GM23338 (cell line): ENCODE measurements around the gene ALPL.

Experiments
- EZH2 ChIP-seq: fragments of 200-600 bp; sonication (generic); IDR thresholded peaks from one replicate; pipeline ENCODE4 v1.8.0; 2017; ENCODE audit warnings: antibody characterized with exemption, mild to moderate bottlenecking, low read depth; ENCODE audit not compliant: unreplicated experiment
- EZH2phosphoT487 ChIP-seq: fragments of 200-600 bp; sonication (generic); IDR thresholded peaks from one replicate; pipeline ENCODE4 v1.8.1; 2018; ENCODE audit warnings: antibody characterized with exemption; ENCODE audit not compliant: unreplicated experiment
- JUNB ChIP-seq: IDR thresholded peaks from one replicate; pipeline ENCODE4 v1.6.1; 2016; ENCODE audit warnings: antibody characterized with exemption; ENCODE audit not compliant: unreplicated experiment
- POLR2AphosphoS5 ChIP-seq: IDR thresholded peaks from 2 replicates; pipeline ENCODE4 v1.6.1; 2016; ENCODE audit warnings: antibody characterized with exemption, low read depth
- ZNF331 ChIP-seq: fragments of 250-450 bp; sonication (Bioruptor Pico); IDR thresholded peaks from 2 replicates; pipeline ENCODE4 v1.5.0; 2020; ENCODE audit warnings: low read depth, mild to moderate bottlenecking, moderate library complexity
- TF ChIP-seq, protein P1 (sequence below), 2 experiments: fragments of 200-600 bp in 1 of 2; sonication (generic) in 1 of 2; conservative IDR thresholded peaks; 2 replicates each; pipeline versions ENCODE4 v1.5.1 to v1.6.1; 2016 to 2017; ENCODE audit warnings: antibody characterized with exemption in 2 of 2, low read depth in 2 of 2, mild to moderate bottlenecking in 2 of 2, moderate library complexity in 1 of 2
- TF ChIP-seq, protein P2 (sequence below): IDR thresholded peaks from one replicate; pipeline ENCODE4 v1.6.1; 2018; ENCODE audit warnings: antibody characterized with exemption; ENCODE audit not compliant: unreplicated experiment
- TF ChIP-seq, protein P3 (sequence below): IDR thresholded peaks from 2 replicates; pipeline ENCODE4 v1.6.1; 2016; ENCODE audit warnings: antibody characterized with exemption

DNA sequence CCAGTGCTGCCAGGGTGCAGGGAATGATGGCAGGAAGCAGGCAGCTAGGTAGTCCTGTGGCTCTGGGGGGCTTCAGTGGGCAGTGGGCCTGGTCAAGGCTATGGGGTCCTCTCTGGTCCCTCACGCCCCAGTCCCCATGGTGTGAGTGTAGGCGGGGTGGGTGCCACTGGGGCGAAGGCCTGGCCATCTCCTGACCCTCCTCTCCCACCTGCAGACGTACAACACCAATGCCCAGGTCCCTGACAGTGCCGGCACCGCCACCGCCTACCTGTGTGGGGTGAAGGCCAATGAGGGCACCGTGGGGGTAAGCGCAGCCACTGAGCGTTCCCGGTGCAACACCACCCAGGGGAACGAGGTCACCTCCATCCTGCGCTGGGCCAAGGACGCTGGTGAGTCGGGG is 53.7 kb downstream of the ALPL start:
- TF ChIP-seq, protein P1, sequence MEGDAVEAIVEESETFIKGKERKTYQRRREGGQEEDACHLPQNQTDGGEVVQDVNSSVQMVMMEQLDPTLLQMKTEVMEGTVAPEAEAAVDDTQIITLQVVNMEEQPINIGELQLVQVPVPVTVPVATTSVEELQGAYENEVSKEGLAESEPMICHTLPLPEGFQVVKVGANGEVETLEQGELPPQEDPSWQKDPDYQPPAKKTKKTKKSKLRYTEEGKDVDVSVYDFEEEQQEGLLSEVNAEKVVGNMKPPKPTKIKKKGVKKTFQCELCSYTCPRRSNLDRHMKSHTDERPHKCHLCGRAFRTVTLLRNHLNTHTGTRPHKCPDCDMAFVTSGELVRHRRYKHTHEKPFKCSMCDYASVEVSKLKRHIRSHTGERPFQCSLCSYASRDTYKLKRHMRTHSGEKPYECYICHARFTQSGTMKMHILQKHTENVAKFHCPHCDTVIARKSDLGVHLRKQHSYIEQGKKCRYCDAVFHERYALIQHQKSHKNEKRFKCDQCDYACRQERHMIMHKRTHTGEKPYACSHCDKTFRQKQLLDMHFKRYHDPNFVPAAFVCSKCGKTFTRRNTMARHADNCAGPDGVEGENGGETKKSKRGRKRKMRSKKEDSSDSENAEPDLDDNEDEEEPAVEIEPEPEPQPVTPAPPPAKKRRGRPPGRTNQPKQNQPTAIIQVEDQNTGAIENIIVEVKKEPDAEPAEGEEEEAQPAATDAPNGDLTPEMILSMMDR (conservative IDR thresholded peaks at IDR 0.05; ENCODE audit: low read depth in 2 of 2), result no peak
- TF ChIP-seq POLR2AphosphoS5, result no peak
- TF ChIP-seq ZNF331 (CRISPR knock-in tag), result no peak
- no peak for TF ChIP-seq JUNB
- TF ChIP-seq EZH2, result no peak
- TF ChIP-seq, protein P2, sequence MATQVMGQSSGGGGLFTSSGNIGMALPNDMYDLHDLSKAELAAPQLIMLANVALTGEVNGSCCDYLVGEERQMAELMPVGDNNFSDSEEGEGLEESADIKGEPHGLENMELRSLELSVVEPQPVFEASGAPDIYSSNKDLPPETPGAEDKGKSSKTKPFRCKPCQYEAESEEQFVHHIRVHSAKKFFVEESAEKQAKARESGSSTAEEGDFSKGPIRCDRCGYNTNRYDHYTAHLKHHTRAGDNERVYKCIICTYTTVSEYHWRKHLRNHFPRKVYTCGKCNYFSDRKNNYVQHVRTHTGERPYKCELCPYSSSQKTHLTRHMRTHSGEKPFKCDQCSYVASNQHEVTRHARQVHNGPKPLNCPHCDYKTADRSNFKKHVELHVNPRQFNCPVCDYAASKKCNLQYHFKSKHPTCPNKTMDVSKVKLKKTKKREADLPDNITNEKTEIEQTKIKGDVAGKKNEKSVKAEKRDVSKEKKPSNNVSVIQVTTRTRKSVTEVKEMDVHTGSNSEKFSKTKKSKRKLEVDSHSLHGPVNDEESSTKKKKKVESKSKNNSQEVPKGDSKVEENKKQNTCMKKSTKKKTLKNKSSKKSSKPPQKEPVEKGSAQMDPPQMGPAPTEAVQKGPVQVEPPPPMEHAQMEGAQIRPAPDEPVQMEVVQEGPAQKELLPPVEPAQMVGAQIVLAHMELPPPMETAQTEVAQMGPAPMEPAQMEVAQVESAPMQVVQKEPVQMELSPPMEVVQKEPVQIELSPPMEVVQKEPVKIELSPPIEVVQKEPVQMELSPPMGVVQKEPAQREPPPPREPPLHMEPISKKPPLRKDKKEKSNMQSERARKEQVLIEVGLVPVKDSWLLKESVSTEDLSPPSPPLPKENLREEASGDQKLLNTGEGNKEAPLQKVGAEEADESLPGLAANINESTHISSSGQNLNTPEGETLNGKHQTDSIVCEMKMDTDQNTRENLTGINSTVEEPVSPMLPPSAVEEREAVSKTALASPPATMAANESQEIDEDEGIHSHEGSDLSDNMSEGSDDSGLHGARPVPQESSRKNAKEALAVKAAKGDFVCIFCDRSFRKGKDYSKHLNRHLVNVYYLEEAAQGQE, result no peak
- no peak for TF ChIP-seq EZH2phosphoT487
- TF ChIP-seq, protein P3, sequence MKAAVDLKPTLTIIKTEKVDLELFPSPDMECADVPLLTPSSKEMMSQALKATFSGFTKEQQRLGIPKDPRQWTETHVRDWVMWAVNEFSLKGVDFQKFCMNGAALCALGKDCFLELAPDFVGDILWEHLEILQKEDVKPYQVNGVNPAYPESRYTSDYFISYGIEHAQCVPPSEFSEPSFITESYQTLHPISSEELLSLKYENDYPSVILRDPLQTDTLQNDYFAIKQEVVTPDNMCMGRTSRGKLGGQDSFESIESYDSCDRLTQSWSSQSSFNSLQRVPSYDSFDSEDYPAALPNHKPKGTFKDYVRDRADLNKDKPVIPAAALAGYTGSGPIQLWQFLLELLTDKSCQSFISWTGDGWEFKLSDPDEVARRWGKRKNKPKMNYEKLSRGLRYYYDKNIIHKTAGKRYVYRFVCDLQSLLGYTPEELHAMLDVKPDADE, result no peak
